Activated naive CD4-positive, alpha-beta T cell treated with anti-CD3 and anti-CD28 coated beads, Interleukin-2, amount 50 U/mL, for 72 hours (primary cell): ENCODE measurements around the gene FARP1. TPM values are rescaled to one million over a fixed set of nuclear protein-coding genes. Genes with fewer than 3 reads are reported as not detected.

Source experiments
- ATAC-seq, 2 donors: fragments of 150-1000 bp; cut with Tn5 transposase; 2 replicates each; pipeline ENCODE4 v1.10.0; 2021; ENCODE audit warnings: mild to moderate bottlenecking in 2 of 2, moderate library complexity in 2 of 2
- DNase-seq, 2 donors: peaks; one replicate each; pipeline ENCODE4 v3.0.0; 2021 to 2022; ENCODE audit warnings: low spot score in 2 of 2
- H3K27ac Mint-ChIP-seq, 2 donors: one replicate each; pipeline ENCODE4 v1.8.0; 2022; ENCODE audit warnings: mild to moderate bottlenecking in 2 of 2, mixed read lengths in 2 of 2
- H3K36me3 Mint-ChIP-seq, 2 donors: one replicate each; pipeline ENCODE4 v1.8.0; 2022; ENCODE audit warnings: mixed read lengths in 2 of 2
- H3K9me3 Mint-ChIP-seq, 2 donors: one replicate each; pipeline ENCODE4 v1.8.0; 2022; ENCODE audit warnings: mixed read lengths in 2 of 2
- total RNA-seq, 2 donors: library from RNA; stranded (reverse); gene quantifications; one replicate each; pipeline ENCODE4 v1.2.3, GENCODE V29; 2022

The FARP1 gene
- total RNA-seq, 2 donors from 2014 or later, result 0.58 to 0.61 TPM

DNA sequence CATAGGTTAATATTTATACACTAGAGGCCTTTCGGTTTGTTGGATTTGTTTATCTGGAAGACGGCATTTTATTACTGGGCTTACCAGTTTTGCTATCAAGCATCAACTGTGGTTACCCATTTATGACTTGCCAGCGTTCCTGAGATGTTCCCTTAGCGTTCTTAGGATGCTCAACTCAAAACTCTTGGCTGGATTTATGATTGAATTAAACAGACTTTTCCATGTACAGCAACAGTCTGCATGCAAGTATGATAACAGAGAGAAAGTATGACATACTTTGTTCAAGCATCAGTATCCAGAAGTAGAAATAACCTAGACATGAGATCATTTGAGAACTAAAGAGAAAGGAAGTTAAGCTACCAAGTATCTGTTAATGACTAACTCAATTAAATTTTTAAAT is 64.1 kb downstream of the FARP1 start:
- DNase-seq (no peak), ATAC-seq (no peak)
- peaks cover 21 to 22% of the 10 kb centered on the region in 2 donors for H3K9me3 Mint-ChIP-seq
- H3K36me3 Mint-ChIP-seq, result peaks cover 0 to 14% of the 10 kb centered on the region in 2 donors
- no peak overlapping the region for H3K27ac Mint-ChIP-seq

DNA sequence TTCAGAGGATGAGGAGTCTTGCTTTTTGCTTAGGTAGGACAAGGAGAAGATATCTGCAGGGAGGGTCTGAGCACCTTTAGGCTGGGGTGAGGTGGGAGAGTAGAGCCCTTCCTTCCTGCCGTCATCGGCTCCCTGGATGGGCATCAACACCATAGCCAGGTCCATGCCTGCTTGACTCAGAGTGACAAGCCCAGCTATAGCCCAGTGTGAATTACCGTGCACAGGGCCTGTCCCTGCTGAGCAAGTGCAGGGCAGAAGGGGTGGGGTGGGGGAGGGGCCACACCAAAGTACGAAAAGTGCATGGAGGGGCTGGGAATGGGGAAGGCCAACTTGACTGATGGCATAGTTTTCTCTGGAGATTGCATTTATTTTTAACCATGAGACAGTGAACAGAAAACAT is 64.5 kb downstream of the FARP1 start:
- DNase-seq (no peak), ATAC-seq (no peak)
- Mint-ChIP-seq H3K27ac (no peak overlapping the region), H3K9me3 (peaks cover 21 to 22% of the 10 kb centered on the region in 2 donors), H3K36me3 (peaks cover 0 to 14% of the 10 kb centered on the region in 2 donors)

DNA sequence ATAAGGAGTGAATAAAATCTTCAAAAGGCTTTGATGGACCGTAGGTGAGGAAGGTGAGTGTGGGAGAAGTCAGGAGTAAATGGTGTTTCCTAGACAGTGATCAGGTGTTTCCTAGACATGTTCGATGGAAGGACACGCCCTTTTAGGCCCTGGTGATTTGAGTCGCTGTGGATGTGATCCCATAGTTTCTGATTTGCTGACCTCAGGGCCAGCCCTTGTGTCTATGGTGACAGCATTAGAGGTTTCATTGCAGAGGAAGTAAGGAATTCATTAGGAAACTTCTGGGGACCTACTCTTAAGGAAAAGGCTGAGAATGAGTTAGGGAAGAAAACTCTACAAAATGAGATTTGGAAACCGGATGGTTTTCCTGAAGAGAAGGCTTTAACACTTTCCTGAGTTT is 65.7 kb downstream of the FARP1 start:
- peaks cover 0 to 14% of the 10 kb centered on the region in 2 donors for H3K36me3 Mint-ChIP-seq
- peaks cover 21 to 22% of the 10 kb centered on the region in 2 donors for H3K9me3 Mint-ChIP-seq
- ATAC-seq, result no peak
- no peak overlapping the region for H3K27ac Mint-ChIP-seq
- no peak for DNase-seq

DNA sequence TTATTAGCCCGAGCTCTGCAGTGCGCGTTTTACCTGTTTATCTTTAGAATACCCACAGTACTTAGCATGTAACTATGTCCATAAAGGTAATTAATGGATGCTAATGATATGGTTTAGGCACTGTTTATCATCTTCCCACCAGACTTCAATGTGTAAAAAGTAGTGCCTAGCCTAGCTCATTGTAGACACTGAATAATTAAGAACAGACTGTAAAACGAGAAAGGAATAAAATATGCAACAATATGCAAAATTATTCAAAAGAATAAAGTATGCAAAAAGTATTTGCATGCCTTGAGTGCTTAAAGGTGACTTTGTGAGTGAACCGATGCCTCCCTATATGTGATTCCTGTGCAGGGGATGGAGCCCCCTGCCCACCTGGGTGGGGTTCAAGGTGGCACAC is 69.9 kb downstream of the FARP1 start:
- H3K36me3 Mint-ChIP-seq, result no peaks in the 10 kb centered on the region
- no peak overlapping the region for H3K27ac Mint-ChIP-seq
- no peak for DNase-seq
- H3K9me3 Mint-ChIP-seq, result peaks cover 2 to 3% of the 10 kb centered on the region in 2 donors
- ATAC-seq, result no peak

DNA sequence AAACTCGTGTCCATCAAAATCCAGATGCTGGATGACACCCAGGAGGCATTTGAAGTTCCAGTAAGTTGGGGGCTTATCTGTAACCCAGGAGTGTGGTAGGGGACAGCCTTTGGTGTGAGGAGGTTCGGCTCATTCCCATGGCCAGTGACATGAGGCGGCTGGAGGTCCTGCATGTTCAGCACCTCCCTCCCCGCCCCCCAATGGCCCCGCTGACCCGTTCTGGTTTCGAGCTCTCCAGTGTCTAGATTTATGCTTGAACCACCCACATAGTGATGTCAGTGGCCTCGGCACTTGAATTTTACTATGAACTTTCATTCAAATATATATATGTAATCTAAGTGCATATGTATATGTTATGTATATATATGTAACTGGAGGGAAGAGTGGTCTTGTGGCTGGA is 70.5 kb downstream of the FARP1 start:
- no peak for ATAC-seq
- H3K9me3 Mint-ChIP-seq, result peaks cover 0 to 3% of the 10 kb centered on the region in 2 donors
- H3K36me3 Mint-ChIP-seq, result no peaks in the 10 kb centered on the region
- no peak overlapping the region for H3K27ac Mint-ChIP-seq
- DNase-seq, result no peak

DNA sequence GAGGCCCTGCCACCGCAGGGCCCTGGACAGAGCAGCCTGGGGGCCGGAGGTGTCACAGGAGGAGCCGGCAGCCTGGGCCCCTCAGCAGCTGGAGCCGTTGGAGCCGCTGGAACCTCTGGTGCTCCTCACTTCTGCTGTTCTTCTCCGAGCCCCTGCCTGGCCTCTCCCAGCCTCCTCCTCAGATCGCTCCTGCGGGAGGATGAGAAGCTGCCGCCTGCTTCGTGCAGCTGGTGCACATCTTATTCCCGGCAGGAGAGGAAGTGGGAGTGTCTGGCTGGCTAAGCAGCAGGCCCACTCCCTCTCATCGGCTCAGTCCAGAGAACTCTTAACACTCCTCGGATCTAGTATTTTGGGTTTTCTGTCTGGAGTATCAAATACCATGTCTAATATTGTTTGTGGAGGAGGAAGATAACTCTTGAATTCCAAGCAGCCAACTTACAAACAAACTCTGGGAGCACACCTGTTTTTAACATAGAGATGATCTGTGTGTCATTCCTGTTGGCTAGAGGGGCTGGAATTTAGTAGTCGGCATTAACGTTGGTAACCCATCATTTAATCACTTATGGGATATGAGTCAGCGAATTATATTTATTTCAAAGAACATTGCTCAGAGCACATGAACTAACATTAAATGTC is 71.2 kb downstream of the FARP1 start:
- Mint-ChIP-seq H3K9me3 (peaks cover 0 to 3% of the 10 kb centered on the region in 2 donors), H3K27ac (no peak overlapping the region), H3K36me3 (no peaks in the 10 kb centered on the region)
- DNase-seq (no peak), ATAC-seq (no peak)

DNA sequence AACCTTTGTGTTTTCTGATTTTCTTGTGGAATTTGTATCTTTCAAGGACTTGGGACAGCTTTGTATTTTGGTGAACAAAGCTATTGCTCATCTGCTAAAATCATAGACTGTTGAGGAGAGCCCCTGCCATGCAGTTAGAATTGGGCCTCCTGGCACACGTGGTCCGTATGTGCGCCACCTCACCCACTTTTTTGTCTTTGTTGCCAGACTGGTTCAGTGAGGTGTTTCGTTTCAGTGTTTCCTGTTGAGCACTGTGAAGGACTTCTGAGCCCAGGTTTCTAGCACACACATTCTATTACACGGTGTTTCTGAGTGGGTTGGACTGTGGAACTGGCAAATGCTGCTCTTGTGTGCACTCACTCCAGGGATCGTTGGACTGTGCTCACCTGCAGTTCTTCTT is 71.8 kb downstream of the FARP1 start:
- no peaks in the 10 kb centered on the region for H3K36me3 Mint-ChIP-seq
- H3K27ac Mint-ChIP-seq, result no peak overlapping the region
- ATAC-seq (no peak), DNase-seq (no peak)
- peaks cover 0 to 3% of the 10 kb centered on the region in 2 donors for H3K9me3 Mint-ChIP-seq

GRCh38 chr13:98215508-98215907 is 72.6 kb downstream of the FARP1 start:
- ATAC-seq (no peak), DNase-seq (no peak)
- H3K9me3 Mint-ChIP-seq, result peaks cover 0 to 3% of the 10 kb centered on the region in 2 donors
- no peak overlapping the region for H3K27ac Mint-ChIP-seq
- H3K36me3 Mint-ChIP-seq, result no peaks in the 10 kb centered on the region

DNA sequence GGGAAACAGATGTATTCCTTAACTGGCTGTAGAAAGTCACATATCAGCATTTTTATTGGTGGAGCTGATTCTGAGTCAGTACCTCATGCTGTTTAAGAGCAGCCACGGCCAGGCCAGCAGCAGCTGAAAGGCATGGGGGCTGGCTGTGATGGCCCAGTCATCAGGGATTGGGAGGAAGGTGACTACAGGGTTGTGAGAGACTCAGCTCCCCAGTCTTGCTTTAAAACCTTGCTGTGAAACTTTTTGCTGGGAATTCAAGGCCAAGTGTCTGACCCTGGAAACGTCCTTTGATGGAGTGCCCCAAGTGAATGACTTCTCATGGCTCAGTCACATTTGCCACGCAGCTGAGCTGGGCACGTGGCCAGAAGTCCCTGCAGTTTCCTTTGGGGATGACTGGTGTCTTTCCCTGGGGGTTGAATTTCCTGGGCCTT is 73.3 kb downstream of the FARP1 start:
- ATAC-seq (no peak), DNase-seq (no peak)
- H3K27ac Mint-ChIP-seq, result no peak overlapping the region

GRCh38 chr13:98216711-98217285 is 73.9 kb downstream of the FARP1 start:
- Mint-ChIP-seq H3K36me3 (no peaks in the 10 kb centered on the region), H3K9me3 (no peaks in the 10 kb centered on the region), H3K27ac (no peak overlapping the region)
- no peak for DNase-seq
- ATAC-seq, result no peak

More for the DNA sequence above, 73.3 kb downstream of the FARP1 start:
- no peaks in the 10 kb centered on the region for H3K36me3 Mint-ChIP-seq
- peaks cover 0 to 3% of the 10 kb centered on the region in 2 donors for H3K9me3 Mint-ChIP-seq

GRCh38 chr13:98217597-98217996 is 74.7 kb downstream of the FARP1 start:
- no peak for ATAC-seq
- no peak for DNase-seq

DNA sequence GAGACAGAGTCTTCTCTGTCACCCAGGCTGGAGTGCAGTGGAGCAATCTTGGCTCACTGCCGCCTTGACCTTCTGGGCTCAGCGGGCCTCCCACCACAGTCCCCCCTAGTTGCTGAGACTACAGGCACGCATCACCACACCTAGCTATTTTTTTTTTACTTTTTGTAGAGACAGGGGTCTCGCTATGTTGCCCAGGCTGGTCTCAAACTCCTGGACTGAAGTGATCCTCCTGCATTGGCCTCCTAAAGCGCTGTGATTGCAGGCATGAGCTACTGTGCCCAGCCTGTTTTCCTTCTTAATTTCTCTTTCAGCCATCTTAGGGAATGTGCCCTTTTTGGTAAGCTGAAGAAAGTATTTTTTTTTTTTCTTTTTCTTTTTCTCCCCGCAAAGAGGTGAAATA is 76.8 kb downstream of the FARP1 start:
- DNase-seq (no peak), ATAC-seq (no peak)
- Mint-ChIP-seq H3K9me3 (no peaks in the 10 kb centered on the region), H3K36me3 (no peaks in the 10 kb centered on the region), H3K27ac (no peak overlapping the region)

More at GRCh38 chr13:98217597-98217996, 74.7 kb downstream of the FARP1 start:
- no peaks in the 10 kb centered on the region for H3K9me3 Mint-ChIP-seq
- H3K27ac Mint-ChIP-seq, result no peak overlapping the region
- no peaks in the 10 kb centered on the region for H3K36me3 Mint-ChIP-seq

DNA sequence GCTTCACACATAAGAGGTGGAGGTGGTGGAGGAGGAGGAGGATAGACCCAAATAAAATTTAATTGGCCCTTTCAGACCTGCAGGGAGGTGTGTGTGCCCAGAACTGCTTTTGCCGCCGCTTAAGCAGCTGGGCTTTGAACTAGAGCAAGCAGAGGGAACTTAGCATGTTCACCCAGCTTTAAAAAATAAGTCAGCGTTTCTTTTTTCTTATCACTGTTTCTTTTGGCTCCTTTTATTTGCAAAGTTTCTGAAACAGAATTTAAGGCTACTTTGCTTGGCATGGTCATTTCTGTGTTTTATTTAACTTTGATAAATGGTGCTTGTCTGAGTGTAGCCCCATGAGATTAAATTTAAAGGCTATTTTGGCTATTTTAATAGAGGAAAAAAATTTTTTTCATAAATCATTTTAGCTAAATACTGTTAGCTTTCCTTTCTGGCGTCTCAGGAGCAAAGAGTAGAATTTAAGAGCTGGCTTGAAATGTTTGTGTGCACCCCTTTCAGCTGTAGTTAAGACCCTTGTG is 77.4 kb downstream of the FARP1 start:
- DNase-seq (no peak), ATAC-seq (no peak)
- no peak overlapping the region for H3K27ac Mint-ChIP-seq
- H3K9me3 Mint-ChIP-seq, result no peaks in the 10 kb centered on the region
- H3K36me3 Mint-ChIP-seq, result no peaks in the 10 kb centered on the region

DNA sequence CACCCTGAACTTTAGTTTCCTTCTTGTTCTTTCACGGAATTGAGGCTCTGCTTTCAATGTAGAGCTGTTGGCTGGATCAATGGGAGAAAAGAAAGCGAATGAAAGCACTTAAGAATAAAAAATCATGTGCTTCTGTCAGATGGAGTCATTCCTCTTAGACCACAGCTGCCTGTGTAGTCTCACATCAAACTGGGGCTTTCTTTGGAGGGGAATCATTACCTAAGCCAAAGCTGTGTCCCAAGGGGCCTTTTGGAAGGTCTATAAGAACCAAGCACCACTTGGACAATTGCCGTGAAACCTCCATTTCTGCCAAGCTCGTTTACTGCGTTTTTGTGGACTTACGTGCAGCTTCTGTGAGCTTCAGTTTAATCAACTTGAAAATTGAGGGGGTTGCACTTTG is 78.3 kb downstream of the FARP1 start:
- H3K27ac Mint-ChIP-seq, result no peak overlapping the region
- no peaks in the 10 kb centered on the region for H3K9me3 Mint-ChIP-seq
- DNase-seq (no peak), ATAC-seq (no peak)
- H3K36me3 Mint-ChIP-seq, result no peaks in the 10 kb centered on the region

- no peaks in the 10 kb centered on the region for H3K9me3 Mint-ChIP-seq
- ATAC-seq (no peak), DNase-seq (no peak)
- H3K36me3 Mint-ChIP-seq, result no peaks in the 10 kb centered on the region
- H3K27ac Mint-ChIP-seq, result no peak overlapping the region
Observed at GRCh38 chr13:98222081-98222554, 79.2 kb downstream of the FARP1 start.

- ATAC-seq (no peak), DNase-seq (no peak)
- no peaks in the 10 kb centered on the region for H3K9me3 Mint-ChIP-seq
- H3K27ac Mint-ChIP-seq, result no peak overlapping the region
- no peaks in the 10 kb centered on the region for H3K36me3 Mint-ChIP-seq
Observed at GRCh38 chr13:98222816-98223215, 79.9 kb downstream of the FARP1 start.

DNA sequence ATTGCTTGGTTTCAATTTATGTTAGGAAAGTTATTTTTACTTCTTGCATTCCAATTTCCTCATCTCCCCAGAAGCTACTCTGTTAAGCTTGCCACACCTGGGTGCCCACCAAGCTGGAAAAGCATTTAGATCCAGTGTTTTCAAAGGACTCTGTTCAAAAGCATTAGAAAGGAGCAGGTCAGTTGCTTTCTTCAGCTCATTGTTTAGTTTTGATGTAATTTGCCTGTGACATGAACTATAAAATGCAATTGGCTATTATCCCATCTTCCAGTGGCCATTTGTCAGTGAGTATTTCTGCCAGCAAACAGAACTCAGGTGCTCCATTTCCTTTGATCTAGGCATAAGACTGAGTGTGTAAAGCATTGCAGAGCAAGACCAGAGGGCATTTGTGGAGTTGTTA is 80.8 kb downstream of the FARP1 start:
- DNase-seq (no peak), ATAC-seq (no peak)
- Mint-ChIP-seq H3K27ac (no peak overlapping the region), H3K9me3 (no peaks in the 10 kb centered on the region), H3K36me3 (no peaks in the 10 kb centered on the region)

- Mint-ChIP-seq H3K27ac (no peak overlapping the region), H3K36me3 (no peaks in the 10 kb centered on the region), H3K9me3 (no peaks in the 10 kb centered on the region)
- ATAC-seq (no peak), DNase-seq (no peak)
Observed at GRCh38 chr13:98224557-98224956, 81.7 kb downstream of the FARP1 start.
